ENCODE measurements around the gene TSC1.

TSC1 gene

DNA sequence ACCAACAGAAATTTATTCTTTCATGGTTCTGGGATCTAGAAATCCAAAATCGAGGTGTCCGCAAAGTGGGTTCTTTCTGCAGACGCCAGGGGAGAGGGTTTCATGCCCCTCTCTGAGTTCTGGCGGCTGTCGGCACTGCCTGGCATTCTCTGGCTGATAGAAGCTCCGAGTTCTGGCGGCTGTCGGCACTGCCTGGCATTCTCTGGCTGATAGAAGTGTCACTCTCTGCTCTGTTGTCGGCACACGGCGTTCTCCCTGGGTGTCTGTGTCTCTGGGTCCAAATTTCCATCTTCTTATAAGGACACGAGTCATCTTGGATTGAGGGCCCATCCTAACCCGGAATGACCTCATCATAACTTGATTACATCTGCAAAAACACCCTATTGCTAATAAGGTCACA is 41.7 kb upstream of the TSC1 start:
- H3K27ac ChIP-seq (ENCODE audit: extremely low read depth, low read depth, low read length): no peak overlapping the region
- no peaks in the 10 kb centered on the region for H3K36me3 ChIP-seq (ENCODE audit: control insufficient read depth in 2 of 2, insufficient read depth in 1 of 2, low read length in 2 of 2)
- H3K9me3 ChIP-seq (ENCODE audit: control insufficient read depth, insufficient read depth, low read depth, low read length): no peaks in the 10 kb centered on the region
- no peak overlapping the region for H3K4me3 ChIP-seq (ENCODE audit: low read depth, low read length)
- CTCF ChIA-PET: interaction anchor here (1.0 to 1.5 kb wide), 3 partner anchors 8 to 36 kb away, joined by 3 to 5 read pairs (median 3); no protein-coding TSS in a partner anchor
- POLR2A ChIA-PET: no interaction called here
- no peak for TF ChIP-seq BCL11A (tag by site-specific recombination; IDR thresholded peaks at IDR 0.05; ENCODE audit: low read depth)
- TF ChIP-seq, protein P1, sequence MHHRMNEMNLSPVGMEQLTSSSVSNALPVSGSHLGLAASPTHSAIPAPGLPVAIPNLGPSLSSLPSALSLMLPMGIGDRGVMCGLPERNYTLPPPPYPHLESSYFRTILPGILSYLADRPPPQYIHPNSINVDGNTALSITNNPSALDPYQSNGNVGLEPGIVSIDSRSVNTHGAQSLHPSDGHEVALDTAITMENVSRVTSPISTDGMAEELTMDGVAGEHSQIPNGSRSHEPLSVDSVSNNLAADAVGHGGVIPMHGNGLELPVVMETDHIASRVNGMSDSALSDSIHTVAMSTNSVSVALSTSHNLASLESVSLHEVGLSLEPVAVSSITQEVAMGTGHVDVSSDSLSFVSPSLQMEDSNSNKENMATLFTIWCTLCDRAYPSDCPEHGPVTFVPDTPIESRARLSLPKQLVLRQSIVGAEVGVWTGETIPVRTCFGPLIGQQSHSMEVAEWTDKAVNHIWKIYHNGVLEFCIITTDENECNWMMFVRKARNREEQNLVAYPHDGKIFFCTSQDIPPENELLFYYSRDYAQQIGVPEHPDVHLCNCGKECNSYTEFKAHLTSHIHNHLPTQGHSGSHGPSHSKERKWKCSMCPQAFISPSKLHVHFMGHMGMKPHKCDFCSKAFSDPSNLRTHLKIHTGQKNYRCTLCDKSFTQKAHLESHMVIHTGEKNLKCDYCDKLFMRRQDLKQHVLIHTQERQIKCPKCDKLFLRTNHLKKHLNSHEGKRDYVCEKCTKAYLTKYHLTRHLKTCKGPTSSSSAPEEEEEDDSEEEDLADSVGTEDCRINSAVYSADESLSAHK (tag by site-specific recombination; IDR thresholded peaks at IDR 0.05): no peak
- TF ChIP-seq ZSCAN30 (tag by site-specific recombination; IDR thresholded peaks at IDR 0.05): no peak
- no peak for TF ChIP-seq EGR2 (tag by site-specific recombination; IDR thresholded peaks at IDR 0.05; ENCODE audit: low read depth)
- TF ChIP-seq, protein P2, sequence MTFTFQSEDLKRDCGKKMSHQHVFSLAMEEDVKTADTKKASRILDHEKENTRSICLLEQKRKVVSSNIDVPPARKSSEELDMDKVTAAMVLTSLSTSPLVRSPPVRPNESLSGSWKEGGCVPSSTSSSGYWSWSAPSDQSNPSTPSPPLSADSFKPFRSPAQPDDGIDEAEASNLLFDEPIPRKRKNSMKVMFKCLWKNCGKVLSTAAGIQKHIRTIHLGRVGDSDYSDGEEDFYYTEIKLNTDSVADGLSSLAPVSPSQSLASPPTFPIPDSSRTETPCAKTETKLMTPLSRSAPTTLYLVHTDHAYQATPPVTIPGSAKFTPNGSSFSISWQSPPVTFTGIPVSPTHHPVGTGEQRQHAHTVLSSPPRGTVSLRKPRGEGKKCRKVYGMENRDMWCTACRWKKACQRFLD (tag by site-specific recombination; IDR thresholded peaks at IDR 0.05): no peak
- TF ChIP-seq ZNF157 (tag by site-specific recombination; IDR thresholded peaks at IDR 0.05): no peak
- no peak for TF ChIP-seq KLF1 (tag by site-specific recombination; IDR thresholded peaks at IDR 0.05)
- TF ChIP-seq ZNF214 (tag by site-specific recombination; IDR thresholded peaks at IDR 0.05; ENCODE audit: borderline replicate concordance): no peak
- TF ChIP-seq, protein P3, sequence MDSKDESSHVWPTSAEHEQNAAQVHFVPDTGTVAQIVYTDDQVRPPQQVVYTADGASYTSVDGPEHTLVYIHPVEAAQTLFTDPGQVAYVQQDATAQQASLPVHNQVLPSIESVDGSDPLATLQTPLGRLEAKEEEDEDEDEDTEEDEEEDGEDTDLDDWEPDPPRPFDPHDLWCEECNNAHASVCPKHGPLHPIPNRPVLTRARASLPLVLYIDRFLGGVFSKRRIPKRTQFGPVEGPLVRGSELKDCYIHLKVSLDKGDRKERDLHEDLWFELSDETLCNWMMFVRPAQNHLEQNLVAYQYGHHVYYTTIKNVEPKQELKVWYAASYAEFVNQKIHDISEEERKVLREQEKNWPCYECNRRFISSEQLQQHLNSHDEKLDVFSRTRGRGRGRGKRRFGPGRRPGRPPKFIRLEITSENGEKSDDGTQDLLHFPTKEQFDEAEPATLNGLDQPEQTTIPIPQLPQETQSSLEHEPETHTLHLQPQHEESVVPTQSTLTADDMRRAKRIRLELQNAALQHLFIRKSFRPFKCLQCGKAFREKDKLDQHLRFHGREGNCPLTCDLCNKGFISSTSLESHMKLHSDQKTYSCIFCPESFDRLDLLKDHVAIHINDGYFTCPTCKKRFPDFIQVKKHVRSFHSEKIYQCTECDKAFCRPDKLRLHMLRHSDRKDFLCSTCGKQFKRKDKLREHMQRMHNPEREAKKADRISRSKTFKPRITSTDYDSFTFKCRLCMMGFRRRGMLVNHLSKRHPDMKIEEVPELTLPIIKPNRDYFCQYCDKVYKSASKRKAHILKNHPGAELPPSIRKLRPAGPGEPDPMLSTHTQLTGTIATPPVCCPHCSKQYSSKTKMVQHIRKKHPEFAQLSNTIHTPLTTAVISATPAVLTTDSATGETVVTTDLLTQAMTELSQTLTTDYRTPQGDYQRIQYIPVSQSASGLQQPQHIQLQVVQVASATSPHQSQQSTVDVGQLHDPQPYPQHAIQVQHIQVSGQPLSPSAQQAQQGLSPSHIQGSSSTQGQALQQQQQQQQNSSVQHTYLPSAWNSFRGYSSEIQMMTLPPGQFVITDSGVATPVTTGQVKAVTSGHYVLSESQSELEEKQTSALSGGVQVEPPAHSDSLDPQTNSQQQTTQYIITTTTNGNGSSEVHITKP (tag by site-specific recombination; IDR thresholded peaks at IDR 0.05): no peak
- TF ChIP-seq ZEB2 (tag by site-specific recombination; IDR thresholded peaks at IDR 0.05): no peak
- TF ChIP-seq ZNF560 (tag by site-specific recombination; IDR thresholded peaks at IDR 0.05; ENCODE audit: borderline replicate concordance): no peak
- H3K4me1 ChIP-seq (ENCODE audit: control insufficient read depth, insufficient read depth, low read length): no peaks in the 10 kb centered on the region

DNA sequence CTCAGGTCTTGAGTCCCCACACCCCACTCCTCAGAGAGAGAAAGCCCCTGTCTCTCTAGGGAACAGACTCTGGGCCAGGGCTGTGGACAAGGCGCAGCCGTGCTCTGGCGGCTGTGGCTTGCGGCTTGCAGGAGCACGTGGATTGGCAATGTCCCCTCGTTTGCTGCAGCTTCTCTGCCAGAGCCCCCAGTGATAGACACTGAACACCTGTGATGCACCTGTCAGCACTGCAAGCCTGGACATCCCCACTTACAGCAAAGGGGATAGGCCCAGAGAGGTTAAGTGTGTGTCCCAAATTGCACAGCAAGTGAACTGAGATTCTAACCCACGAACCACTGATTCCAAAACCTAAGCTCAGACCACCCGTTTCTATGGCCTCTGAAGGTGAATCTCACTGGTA is 41.1 kb upstream of the TSC1 start:
- ChIA-PET POLR2A (no interaction called here), CTCF (interaction anchor here (1.0 to 1.5 kb wide), 3 partner anchors 8 to 36 kb away, joined by 3 to 5 read pairs (median 3); no protein-coding TSS in a partner anchor)
- Histone ChIP-seq H3K27ac (ENCODE audit: extremely low read depth, low read depth, low read length) (no peak overlapping the region), H3K9me3 (ENCODE audit: control insufficient read depth, insufficient read depth, low read depth, low read length) (no peaks in the 10 kb centered on the region), H3K36me3 (ENCODE audit: control insufficient read depth in 2 of 2, insufficient read depth in 1 of 2, low read length in 2 of 2) (no peaks in the 10 kb centered on the region), H3K4me3 (ENCODE audit: low read depth, low read length) (no peak overlapping the region), H3K4me1 (ENCODE audit: control insufficient read depth, insufficient read depth, low read length) (no peaks in the 10 kb centered on the region)
- TF ChIP-seq ZNF768 (tag by site-specific recombination; IDR thresholded peaks at IDR 0.05) (0 out of 2 replicates have a peak, but pooled peaks have one; percentile 35), SP2 (tag by site-specific recombination; IDR thresholded peaks at IDR 0.05) (no peak)

DNA sequence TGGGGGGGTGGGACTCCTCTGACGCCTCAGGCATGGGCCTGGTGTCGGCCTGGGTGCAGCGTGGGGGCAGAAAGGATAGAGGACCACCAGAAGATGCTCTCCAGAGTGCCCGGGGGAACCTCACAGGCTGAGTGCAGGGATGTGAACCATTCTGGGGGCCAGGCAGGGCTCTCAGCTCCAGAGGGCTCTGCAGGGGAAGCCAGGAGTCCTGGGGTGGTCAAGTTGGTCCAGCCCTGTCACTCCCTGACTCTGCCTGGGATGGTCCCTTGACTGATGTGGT is 40.6 kb upstream of the TSC1 start:
- no peaks in the 10 kb centered on the region for H3K36me3 ChIP-seq (ENCODE audit: control insufficient read depth in 2 of 2, insufficient read depth in 1 of 2, low read length in 2 of 2)
- ChIA-PET CTCF (interaction anchor here (1.3 to 1.5 kb wide), 2 partner anchors 10 to 37 kb away, joined by 3 to 5 read pairs; no protein-coding TSS in a partner anchor), POLR2A (interaction anchor here (0.7 kb wide), 1 partner anchor 493 kb away, joined by 3 read pairs; no protein-coding TSS in a partner anchor)
- no peaks in the 10 kb centered on the region for H3K4me1 ChIP-seq (ENCODE audit: control insufficient read depth, insufficient read depth, low read length)
- TF ChIP-seq SP3 (tag by site-specific recombination; IDR thresholded peaks at IDR 0.05) (no peak), SP2 (tag by site-specific recombination; IDR thresholded peaks at IDR 0.05) (no peak), WT1 (tag by site-specific recombination; IDR thresholded peaks at IDR 0.05) (no peak), ZEB2 (tag by site-specific recombination; IDR thresholded peaks at IDR 0.05) (no peak), ZNF214 (tag by site-specific recombination; IDR thresholded peaks at IDR 0.05; ENCODE audit: borderline replicate concordance) (no peak), ZNF140 (tag by site-specific recombination; IDR thresholded peaks at IDR 0.05) (no peak), REPIN1 (tag by site-specific recombination; IDR thresholded peaks at IDR 0.05; ENCODE audit: low read depth) (no peak), ZNF658 (tag by site-specific recombination; IDR thresholded peaks at IDR 0.05) (no peak), SALL2 (tag by site-specific recombination; IDR thresholded peaks at IDR 0.05; ENCODE audit: borderline replicate concordance) (no peak), ZNF660 (tag by site-specific recombination; IDR thresholded peaks at IDR 0.05) (no peak)
- TF ChIP-seq, protein P4, sequence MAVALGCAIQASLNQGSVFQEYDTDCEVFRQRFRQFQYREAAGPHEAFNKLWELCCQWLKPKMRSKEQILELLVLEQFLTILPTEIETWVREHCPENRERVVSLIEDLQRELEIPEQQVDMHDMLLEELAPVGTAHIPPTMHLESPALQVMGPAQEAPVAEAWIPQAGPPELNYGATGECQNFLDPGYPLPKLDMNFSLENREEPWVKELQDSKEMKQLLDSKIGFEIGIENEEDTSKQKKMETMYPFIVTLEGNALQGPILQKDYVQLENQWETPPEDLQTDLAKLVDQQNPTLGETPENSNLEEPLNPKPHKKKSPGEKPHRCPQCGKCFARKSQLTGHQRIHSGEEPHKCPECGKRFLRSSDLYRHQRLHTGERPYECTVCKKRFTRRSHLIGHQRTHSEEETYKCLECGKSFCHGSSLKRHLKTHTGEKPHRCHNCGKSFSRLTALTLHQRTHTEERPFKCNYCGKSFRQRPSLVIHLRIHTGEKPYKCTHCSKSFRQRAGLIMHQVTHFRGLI (tag by site-specific recombination; IDR thresholded peaks at IDR 0.05): no peak
- no peaks in the 10 kb centered on the region for H3K9me3 ChIP-seq (ENCODE audit: control insufficient read depth, insufficient read depth, low read depth, low read length)
- no peak overlapping the region for H3K4me3 ChIP-seq (ENCODE audit: low read depth, low read length)
- H3K27ac ChIP-seq (ENCODE audit: extremely low read depth, low read depth, low read length): no peak overlapping the region
